IMR-90 (cell line): ENCODE data around the gene GDF9.

Experiments used
- CHD1 ChIP-seq: IDR thresholded peaks from 2 replicates; pipeline ENCODE4 v1.6.1; 2012; ENCODE audit warnings: low read depth, low read length, improper control_type of control experiment
- FOS ChIP-seq: fragments of 150-350 bp; IDR thresholded peaks from 2 replicates; pipeline ENCODE4 v1.6.1; 2016; ENCODE audit warnings: low read depth, low read length
- MAFK ChIP-seq: IDR thresholded peaks from 2 replicates; pipeline ENCODE4 v1.6.1; 2012; ENCODE audit warnings: low read depth, low read length, improper control_type of control experiment
- NFE2L2 ChIP-seq: fragments of 150-350 bp; IDR thresholded peaks from 2 replicates; pipeline ENCODE4 v1.6.1; 2016; ENCODE audit warnings: low read depth, mild to moderate bottlenecking, low read length
- POLR2A ChIP-seq: IDR thresholded peaks from 2 replicates; pipeline ENCODE4 v1.6.1; 2012; ENCODE audit warnings: mild to moderate bottlenecking, low read depth, low read length
- RCOR1 ChIP-seq: IDR thresholded peaks from 2 replicates; pipeline ENCODE4 v1.6.1; 2012; ENCODE audit warnings: mild to moderate bottlenecking, low read length, improper control_type of control experiment; ENCODE audit not compliant: insufficient replicate concordance
- SMC3 ChIP-seq: fragments of 150-350 bp; IDR thresholded peaks from 2 replicates; pipeline ENCODE4 v1.6.1; 2016; ENCODE audit warnings: low read depth, mild to moderate bottlenecking, antibody characterized with exemption, low read length, moderate library complexity
- TF ChIP-seq, protein P1 (sequence below): conservative IDR thresholded peaks from 2 replicates; pipeline ENCODE4 v1.5.1; 2012; ENCODE audit warnings: mild to moderate bottlenecking, low read depth, low read length, improper control_type of control experiment

DNA sequence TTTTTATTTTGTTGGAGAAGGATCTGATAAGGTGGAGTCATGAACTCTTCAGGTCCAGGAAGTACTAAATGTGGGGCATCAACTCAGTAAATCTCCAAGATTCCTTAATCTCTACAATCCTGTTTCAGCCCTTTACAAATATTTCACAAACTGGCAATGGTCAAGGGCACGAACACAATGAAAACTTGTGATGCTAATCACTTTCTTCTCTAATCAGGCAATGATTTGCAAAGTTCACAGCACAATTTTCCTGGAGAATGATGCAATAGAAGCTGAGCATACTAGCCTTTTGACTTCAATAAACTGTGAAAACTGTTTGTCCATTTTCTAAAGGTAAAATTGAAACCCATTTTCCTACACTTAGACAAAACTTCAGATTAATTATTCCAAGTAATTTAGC is 16.9 kb downstream of the GDF9 start:
- no peak for TF ChIP-seq RCOR1
- no peak for TF ChIP-seq MAFK
- TF ChIP-seq, protein P1, sequence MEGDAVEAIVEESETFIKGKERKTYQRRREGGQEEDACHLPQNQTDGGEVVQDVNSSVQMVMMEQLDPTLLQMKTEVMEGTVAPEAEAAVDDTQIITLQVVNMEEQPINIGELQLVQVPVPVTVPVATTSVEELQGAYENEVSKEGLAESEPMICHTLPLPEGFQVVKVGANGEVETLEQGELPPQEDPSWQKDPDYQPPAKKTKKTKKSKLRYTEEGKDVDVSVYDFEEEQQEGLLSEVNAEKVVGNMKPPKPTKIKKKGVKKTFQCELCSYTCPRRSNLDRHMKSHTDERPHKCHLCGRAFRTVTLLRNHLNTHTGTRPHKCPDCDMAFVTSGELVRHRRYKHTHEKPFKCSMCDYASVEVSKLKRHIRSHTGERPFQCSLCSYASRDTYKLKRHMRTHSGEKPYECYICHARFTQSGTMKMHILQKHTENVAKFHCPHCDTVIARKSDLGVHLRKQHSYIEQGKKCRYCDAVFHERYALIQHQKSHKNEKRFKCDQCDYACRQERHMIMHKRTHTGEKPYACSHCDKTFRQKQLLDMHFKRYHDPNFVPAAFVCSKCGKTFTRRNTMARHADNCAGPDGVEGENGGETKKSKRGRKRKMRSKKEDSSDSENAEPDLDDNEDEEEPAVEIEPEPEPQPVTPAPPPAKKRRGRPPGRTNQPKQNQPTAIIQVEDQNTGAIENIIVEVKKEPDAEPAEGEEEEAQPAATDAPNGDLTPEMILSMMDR, result no peak
- no peak for TF ChIP-seq FOS
- no peak for TF ChIP-seq CHD1
- no peak for TF ChIP-seq NFE2L2
- no peak for TF ChIP-seq POLR2A
- no peak for TF ChIP-seq SMC3
